Loucy (cell line): Measurements from ENCODE around the gene ANAPC10.

ENCODE experiments used
- EZH2phosphoT487 ChIP-seq: fragments of 200-600 bp; IDR thresholded peaks from 2 replicates; pipeline ENCODE4 v1.6.1; 2018; ENCODE audit warnings: antibody characterized with exemption, mild to moderate bottlenecking, moderate library complexity, borderline replicate concordance
- TF ChIP-seq, protein P1 (sequence below): fragments of 200-600 bp; sonication (generic); conservative IDR thresholded peaks from 2 replicates; pipeline ENCODE4 v1.5.1; 2014; ENCODE audit warnings: mild to moderate bottlenecking, antibody characterized with exemption, low read length

DNA sequence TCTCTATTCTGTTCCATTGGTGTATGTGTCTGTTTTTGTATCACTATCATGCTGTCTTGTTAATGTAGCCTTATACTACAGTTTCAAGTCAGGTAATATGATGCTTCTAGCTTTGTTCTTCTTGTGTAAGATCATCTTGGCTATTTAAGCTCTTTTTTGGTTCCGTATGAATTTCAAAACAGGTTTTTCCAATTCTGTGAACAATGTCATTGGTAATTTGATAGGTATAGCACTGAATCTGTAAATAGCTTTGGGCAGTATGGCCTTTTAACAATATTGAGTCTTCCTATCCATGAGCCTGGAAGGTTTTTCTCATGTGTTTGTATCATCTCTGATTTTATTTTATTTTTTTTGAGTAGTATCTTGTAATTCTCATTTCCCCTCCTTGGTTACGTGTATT lies 94.3 kb downstream of the ANAPC10 start:
- TF ChIP-seq, protein P1, sequence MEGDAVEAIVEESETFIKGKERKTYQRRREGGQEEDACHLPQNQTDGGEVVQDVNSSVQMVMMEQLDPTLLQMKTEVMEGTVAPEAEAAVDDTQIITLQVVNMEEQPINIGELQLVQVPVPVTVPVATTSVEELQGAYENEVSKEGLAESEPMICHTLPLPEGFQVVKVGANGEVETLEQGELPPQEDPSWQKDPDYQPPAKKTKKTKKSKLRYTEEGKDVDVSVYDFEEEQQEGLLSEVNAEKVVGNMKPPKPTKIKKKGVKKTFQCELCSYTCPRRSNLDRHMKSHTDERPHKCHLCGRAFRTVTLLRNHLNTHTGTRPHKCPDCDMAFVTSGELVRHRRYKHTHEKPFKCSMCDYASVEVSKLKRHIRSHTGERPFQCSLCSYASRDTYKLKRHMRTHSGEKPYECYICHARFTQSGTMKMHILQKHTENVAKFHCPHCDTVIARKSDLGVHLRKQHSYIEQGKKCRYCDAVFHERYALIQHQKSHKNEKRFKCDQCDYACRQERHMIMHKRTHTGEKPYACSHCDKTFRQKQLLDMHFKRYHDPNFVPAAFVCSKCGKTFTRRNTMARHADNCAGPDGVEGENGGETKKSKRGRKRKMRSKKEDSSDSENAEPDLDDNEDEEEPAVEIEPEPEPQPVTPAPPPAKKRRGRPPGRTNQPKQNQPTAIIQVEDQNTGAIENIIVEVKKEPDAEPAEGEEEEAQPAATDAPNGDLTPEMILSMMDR: no peak
- no peak for TF ChIP-seq EZH2phosphoT487
